Measurements from ENCODE around the gene PASK. TPM values are rescaled to one million over a fixed set of nuclear protein-coding genes. Genes with fewer than 3 reads are reported as not detected.

The PASK gene
- total RNA-seq, 1 donor from 2014 or later = 20.3 TPM

DNA sequence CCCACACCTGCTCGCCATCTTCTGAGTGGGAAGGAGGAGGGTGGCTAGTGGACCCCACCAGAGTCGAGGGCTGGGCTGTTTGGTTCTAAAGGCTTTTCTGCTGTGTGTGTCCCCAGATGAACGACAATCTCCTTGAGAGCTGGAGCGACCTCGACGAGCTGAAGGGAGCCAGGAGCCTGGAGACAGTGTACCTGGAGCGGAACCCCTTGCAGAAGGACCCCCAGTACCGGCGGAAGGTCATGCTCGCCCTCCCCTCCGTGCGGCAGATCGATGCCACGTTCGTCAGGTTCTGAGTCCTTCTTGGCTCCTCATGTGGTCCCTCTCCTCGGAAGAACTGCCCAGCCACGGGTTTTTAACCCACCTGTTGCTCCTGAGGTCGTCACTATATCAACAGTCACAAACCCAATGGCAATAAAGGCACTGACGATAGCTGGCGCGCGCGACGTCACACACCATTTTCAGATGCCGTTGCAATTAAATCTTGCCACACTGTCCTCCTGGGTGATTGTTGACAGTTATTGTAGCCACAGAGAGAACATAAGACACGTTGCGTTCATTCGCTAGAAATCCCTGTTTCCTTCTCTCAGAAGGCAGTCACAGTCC, 33.4 kb upstream of the PASK start:
- no peak for DNase-seq (ENCODE audit: low spot score)
- TF ChIP-seq EZH2 (IDR thresholded peaks at IDR 0.05) (no peak), EZH2phosphoT487 (IDR thresholded peaks at IDR 0.05) (no peak)
- TF ChIP-seq, protein P1, sequence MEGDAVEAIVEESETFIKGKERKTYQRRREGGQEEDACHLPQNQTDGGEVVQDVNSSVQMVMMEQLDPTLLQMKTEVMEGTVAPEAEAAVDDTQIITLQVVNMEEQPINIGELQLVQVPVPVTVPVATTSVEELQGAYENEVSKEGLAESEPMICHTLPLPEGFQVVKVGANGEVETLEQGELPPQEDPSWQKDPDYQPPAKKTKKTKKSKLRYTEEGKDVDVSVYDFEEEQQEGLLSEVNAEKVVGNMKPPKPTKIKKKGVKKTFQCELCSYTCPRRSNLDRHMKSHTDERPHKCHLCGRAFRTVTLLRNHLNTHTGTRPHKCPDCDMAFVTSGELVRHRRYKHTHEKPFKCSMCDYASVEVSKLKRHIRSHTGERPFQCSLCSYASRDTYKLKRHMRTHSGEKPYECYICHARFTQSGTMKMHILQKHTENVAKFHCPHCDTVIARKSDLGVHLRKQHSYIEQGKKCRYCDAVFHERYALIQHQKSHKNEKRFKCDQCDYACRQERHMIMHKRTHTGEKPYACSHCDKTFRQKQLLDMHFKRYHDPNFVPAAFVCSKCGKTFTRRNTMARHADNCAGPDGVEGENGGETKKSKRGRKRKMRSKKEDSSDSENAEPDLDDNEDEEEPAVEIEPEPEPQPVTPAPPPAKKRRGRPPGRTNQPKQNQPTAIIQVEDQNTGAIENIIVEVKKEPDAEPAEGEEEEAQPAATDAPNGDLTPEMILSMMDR (IDR thresholded peaks at IDR 0.05) = no peak
- no peak overlapping the region for H3K27ac Mint-ChIP-seq

DNA sequence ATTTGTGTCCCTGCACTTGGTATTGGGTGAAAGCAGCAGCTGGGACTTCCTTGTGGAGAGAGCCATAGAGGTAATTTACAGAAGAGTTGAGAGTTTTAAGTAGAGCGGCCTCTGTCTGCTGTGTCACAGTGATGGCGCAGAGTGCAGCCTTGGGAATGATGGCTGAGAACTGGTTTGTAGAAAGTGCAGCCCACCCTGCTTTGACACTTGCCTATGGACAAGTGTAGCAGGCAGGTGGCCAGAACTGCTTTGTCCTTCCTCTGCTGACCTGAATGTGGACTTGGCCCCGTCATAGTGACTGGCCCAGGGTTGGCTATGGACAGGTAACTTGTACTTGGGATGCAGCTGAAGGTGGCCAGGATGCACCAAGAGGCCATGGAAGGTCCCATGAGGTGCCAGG, 32.9 kb upstream of the PASK start:
- no peak overlapping the region for H3K27ac ChIP-seq
- no peaks in the 10 kb centered on the region for H3K9me3 Mint-ChIP-seq
- no peaks in the 10 kb centered on the region for H3K4me1 ChIP-seq
- peaks cover 12% of the 10 kb centered on the region for H3K4me1 Mint-ChIP-seq
- H3K4me2 ChIP-seq = no peak overlapping the region
- H3K27me3 Mint-ChIP-seq (ENCODE audit: insufficient read depth, low read depth) = peaks cover 2% of the 10 kb centered on the region
- H3K79me2 ChIP-seq (ENCODE audit: low read depth) = no peaks in the 10 kb centered on the region
- H3K4me3 ChIP-seq = no peak overlapping the region
- H3K27me3 ChIP-seq = no peaks in the 10 kb centered on the region
- H3K36me3 Mint-ChIP-seq = peaks cover 2% of the 10 kb centered on the region
- H3K4me3 Mint-ChIP-seq = no peak overlapping the region
- H3K27ac Mint-ChIP-seq = no peak overlapping the region
- no peaks in the 10 kb centered on the region for H4K20me1 ChIP-seq (ENCODE audit: low read depth)
- H3F3A ChIP-seq (ENCODE audit: low read depth) = no peaks in the 10 kb centered on the region
- H3K9me3 ChIP-seq (ENCODE audit: low read depth) = no peaks in the 10 kb centered on the region
- no peak for DNase-seq (ENCODE audit: low spot score)
- TF ChIP-seq, protein P1 (IDR thresholded peaks at IDR 0.05) = no peak
- no peak for TF ChIP-seq EZH2phosphoT487 (IDR thresholded peaks at IDR 0.05)
- TF ChIP-seq EZH2 (IDR thresholded peaks at IDR 0.05) = no peak
- H3K9ac ChIP-seq = no peak overlapping the region
- H2AFZ ChIP-seq (replicated peaks) = no peak overlapping the region
- H3K36me3 ChIP-seq = no peaks in the 10 kb centered on the region

More for the DNA sequence above, 33.4 kb upstream of the PASK start:
- H3K4me3 Mint-ChIP-seq = no peak overlapping the region
- Histone ChIP-seq H3F3A (ENCODE audit: low read depth) (no peaks in the 10 kb centered on the region), H2AFZ (replicated peaks) (no peak overlapping the region), H3K4me1 (no peaks in the 10 kb centered on the region), H3K36me3 (no peaks in the 10 kb centered on the region), H4K20me1 (ENCODE audit: low read depth) (no peaks in the 10 kb centered on the region), H3K27me3 (no peaks in the 10 kb centered on the region), H3K9me3 (ENCODE audit: low read depth) (no peaks in the 10 kb centered on the region), H3K27ac (no peak overlapping the region), H3K9ac (no peak overlapping the region), H3K4me3 (no peak overlapping the region), H3K4me2 (no peak overlapping the region), H3K79me2 (ENCODE audit: low read depth) (no peaks in the 10 kb centered on the region)
- peaks cover 12% of the 10 kb centered on the region for H3K4me1 Mint-ChIP-seq
- peaks cover 2% of the 10 kb centered on the region for H3K36me3 Mint-ChIP-seq
- peaks cover 2% of the 10 kb centered on the region for H3K27me3 Mint-ChIP-seq (ENCODE audit: insufficient read depth, low read depth)
- H3K9me3 Mint-ChIP-seq = no peaks in the 10 kb centered on the region

DNA sequence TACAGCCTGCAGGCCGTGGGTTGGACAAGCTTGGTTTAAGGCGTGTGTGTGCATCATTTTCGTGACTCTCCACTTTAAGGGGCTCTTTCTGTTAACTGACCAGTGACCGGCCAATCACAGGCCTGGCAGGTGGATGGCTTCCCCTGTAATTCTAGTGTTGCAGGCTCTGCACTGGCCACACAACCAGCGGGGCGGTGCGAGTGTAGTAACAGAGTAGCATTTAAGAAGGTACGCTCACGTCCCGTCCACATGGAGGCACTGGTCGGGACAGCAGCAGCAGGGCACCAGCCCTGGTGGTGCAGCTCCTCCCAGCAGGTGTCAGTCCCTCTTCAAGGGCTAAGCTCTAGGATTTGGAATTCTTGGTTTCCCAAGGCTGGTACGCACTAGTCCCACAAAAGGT, 31.2 kb upstream of the PASK start:
- Histone ChIP-seq H3K27ac (no peak overlapping the region), H3K27me3 (no peaks in the 10 kb centered on the region), H4K20me1 (ENCODE audit: low read depth) (no peaks in the 10 kb centered on the region), H3K9me3 (ENCODE audit: low read depth) (no peaks in the 10 kb centered on the region), H3K4me1 (no peaks in the 10 kb centered on the region), H3K79me2 (ENCODE audit: low read depth) (no peaks in the 10 kb centered on the region), H2AFZ (replicated peaks) (no peak overlapping the region), H3K36me3 (no peaks in the 10 kb centered on the region), H3K4me3 (no peak overlapping the region), H3F3A (ENCODE audit: low read depth) (no peaks in the 10 kb centered on the region), H3K9ac (no peak overlapping the region), H3K4me2 (no peak overlapping the region)
- peak; percentile 87 for DNase-seq (ENCODE audit: low spot score)
- no peak overlapping the region for H3K27ac Mint-ChIP-seq
- peaks cover 2% of the 10 kb centered on the region for H3K27me3 Mint-ChIP-seq (ENCODE audit: insufficient read depth, low read depth)
- H3K4me3 Mint-ChIP-seq = no peak overlapping the region
- peaks cover 8% of the 10 kb centered on the region for H3K4me1 Mint-ChIP-seq
- H3K36me3 Mint-ChIP-seq = peaks cover 2% of the 10 kb centered on the region
- TF ChIP-seq, protein P1 (IDR thresholded peaks at IDR 0.05) = peak; percentile 45
- TF ChIP-seq EZH2phosphoT487 (IDR thresholded peaks at IDR 0.05) = no peak
- TF ChIP-seq EZH2 (IDR thresholded peaks at IDR 0.05) = no peak
- no peaks in the 10 kb centered on the region for H3K9me3 Mint-ChIP-seq

Data from neural progenitor cell (in vitro differentiated cells).